Measurements from ENCODE around the gene GRB10.

- TF ChIP-seq, protein P1, sequence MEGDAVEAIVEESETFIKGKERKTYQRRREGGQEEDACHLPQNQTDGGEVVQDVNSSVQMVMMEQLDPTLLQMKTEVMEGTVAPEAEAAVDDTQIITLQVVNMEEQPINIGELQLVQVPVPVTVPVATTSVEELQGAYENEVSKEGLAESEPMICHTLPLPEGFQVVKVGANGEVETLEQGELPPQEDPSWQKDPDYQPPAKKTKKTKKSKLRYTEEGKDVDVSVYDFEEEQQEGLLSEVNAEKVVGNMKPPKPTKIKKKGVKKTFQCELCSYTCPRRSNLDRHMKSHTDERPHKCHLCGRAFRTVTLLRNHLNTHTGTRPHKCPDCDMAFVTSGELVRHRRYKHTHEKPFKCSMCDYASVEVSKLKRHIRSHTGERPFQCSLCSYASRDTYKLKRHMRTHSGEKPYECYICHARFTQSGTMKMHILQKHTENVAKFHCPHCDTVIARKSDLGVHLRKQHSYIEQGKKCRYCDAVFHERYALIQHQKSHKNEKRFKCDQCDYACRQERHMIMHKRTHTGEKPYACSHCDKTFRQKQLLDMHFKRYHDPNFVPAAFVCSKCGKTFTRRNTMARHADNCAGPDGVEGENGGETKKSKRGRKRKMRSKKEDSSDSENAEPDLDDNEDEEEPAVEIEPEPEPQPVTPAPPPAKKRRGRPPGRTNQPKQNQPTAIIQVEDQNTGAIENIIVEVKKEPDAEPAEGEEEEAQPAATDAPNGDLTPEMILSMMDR (IDR thresholded peaks at IDR 0.05): no peak
- TF ChIP-seq POLR2A (IDR thresholded peaks at IDR 0.05): no peak
These were observed 89.1 kb downstream of the GRB10 start for GRCh38 chr7:50693455-50694130.
